ENCODE results near the gene HCRTR1.
"Not testable (repeated sequence)": the region's sequence is repeated elsewhere in the genome, so short reads cannot be mapped to it uniquely, and the experiment has no call there.

Gene HCRTR1

DNA sequence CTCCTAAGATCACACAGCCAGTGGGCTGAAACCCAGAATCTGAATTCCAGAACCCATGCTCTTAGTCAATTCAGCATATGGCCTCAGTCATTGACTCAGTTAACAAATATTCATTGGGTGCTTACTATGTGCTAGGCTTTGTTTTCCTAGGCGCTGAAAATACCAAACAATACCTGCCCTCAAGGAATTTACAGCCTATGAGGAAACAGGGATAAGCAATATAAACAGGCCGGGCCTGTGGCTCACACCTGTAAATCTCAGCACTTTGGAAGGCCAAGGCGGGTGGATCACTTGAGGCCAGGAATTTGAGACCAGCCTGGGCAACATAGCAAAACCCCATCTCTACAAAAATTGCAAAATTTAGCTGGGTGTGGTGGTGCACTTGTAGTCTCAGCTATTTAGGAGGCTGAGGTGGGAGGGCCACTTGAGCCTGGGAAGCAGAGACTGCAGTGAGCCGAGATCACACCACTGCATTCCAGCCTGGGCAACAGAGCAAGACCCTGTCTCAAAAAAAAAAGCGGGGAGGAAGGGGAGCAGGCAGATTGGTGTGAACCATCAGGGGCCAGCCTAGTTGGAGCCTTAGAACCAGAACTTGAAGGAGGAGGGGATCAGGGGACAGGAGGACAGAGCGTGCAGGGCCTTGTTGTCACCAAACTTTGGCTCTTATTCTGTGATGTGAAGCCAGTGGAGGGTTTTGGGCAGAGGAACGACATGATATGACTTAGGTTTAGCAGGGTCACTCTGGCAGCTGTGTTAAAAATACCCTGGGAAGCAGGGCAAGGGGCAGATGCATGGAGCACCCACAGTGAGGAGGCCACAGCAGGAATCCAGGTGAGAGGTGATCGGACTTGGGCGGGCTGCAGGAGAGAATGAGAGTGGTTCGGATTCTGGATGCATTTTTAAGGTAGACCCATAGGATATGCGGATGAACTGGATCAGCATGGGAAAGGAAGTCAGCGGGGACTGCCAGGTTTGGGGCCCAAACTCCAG lies 35.4 kb upstream of the HCRTR1 start:
- DNase-seq (ENCODE audit: low read depth in 2 of 2, low spot score in 1 of 2): no peak

DNA sequence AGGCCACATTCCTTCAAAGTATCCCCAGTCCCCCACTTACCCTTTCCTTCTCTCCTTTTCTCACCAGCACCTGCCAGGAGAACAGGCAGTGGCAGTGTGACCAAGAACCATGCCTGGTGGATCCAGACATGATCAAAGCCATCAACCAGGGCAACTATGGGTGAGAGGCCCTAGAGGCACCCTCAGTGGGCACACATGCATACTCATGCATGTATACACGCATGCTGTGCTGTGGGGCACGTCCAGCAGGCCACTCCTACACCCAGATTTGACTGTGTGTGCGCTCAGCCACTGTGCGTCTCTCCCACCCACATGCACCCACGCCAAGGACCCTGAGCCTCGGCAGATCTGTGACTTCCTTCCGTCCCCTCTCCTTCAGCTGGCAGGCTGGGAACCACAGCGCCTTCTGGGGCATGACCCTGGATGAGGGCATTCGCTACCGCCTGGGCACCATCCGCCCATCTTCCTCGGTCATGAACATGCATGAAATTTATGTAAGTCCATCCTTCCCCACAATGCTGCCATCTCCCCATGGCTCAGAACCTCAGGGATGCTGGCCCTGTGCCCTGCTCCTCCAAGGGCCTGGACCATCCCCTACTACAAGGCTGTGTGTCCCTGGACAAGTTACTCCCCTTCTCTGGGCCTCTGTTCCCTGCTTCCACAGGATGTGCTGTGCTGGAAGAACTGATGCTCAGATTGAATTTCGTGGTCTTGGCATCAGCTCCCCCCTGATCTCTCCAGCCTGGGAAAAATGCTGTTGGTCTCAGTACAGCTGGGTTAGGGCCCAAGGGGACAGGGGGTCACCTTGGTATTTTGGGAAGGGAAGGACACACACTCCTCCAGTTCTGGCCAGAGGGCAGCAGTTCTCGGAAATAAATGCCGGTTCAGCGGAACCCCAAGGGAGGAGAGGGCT lies 34.2 kb upstream of the HCRTR1 start:
- no peak for DNase-seq (ENCODE audit: low read depth in 2 of 2, low spot score in 1 of 2)

DNA sequence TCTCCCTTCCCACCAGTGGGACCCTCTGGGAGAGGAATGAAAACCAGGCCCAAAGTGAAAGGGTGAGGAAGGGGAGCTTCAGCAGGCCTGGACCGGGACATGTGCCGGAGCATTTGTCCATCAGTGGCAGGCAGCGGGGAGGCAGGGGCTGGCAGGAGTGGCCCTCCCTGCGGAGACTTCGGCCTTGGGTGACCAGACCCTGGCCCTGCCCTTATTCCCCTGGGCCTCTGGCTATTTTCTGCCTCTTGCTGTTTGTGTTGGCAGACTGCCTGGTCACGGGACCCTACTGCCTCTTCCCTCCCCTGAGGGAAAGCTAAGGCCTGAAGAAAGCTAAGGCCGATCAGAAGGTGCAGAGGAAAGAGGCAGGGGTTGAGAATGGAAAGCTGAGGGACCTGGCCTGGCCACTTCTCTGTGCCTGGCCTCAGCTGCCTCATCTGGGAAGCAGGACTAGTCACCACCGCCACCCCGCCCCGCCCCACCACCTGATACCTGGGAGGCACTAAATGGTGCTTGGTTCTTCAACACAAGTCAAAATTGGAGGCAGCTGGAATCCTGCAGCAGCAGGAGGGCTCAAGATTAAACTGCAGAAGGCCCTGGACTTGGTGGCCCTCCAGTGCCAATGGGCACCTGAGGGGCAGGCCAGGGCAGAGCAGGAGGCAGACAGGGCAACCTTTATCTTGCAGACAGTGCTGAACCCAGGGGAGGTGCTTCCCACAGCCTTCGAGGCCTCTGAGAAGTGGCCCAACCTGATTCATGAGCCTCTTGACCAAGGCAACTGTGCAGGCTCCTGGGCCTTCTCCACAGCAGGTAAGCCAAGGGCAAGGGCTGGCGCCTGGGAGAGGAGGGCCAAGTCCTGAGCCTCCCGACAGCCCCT lies 33.3 kb upstream of the HCRTR1 start:
- no peak for DNase-seq (ENCODE audit: low read depth in 2 of 2, low spot score in 1 of 2)

DNA sequence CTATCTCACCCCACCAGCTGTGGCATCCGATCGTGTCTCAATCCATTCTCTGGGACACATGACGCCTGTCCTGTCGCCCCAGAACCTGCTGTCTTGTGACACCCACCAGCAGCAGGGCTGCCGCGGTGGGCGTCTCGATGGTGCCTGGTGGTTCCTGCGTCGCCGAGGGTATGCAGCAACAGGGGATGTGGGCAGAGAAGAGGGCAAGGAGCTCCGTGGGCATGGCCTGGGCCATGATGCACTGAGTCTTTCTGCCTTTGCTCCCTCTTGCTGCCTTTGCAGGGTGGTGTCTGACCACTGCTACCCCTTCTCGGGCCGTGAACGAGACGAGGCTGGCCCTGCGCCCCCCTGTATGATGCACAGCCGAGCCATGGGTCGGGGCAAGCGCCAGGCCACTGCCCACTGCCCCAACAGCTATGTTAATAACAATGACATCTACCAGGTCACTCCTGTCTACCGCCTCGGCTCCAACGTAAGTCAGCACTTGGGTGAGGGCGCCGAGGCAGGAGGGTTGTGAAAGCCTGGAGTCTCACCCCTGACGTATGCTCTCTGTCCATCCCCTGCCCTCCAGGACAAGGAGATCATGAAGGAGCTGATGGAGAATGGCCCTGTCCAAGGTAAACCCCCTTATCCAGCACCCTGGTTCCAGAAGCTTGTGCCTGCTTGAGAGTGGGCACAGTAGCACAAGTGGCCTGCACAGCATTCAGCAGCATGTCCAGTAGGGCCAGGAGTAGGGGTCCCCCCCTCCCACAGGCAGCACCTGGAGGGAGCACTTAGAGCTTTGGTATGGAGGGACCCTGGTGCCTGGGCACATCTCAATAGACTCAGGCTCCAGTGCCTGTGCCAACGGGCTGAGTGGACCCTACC lies 32.4 kb upstream of the HCRTR1 start:
- DNase-seq (ENCODE audit: low read depth in 2 of 2, low spot score in 1 of 2): no peak

DNA sequence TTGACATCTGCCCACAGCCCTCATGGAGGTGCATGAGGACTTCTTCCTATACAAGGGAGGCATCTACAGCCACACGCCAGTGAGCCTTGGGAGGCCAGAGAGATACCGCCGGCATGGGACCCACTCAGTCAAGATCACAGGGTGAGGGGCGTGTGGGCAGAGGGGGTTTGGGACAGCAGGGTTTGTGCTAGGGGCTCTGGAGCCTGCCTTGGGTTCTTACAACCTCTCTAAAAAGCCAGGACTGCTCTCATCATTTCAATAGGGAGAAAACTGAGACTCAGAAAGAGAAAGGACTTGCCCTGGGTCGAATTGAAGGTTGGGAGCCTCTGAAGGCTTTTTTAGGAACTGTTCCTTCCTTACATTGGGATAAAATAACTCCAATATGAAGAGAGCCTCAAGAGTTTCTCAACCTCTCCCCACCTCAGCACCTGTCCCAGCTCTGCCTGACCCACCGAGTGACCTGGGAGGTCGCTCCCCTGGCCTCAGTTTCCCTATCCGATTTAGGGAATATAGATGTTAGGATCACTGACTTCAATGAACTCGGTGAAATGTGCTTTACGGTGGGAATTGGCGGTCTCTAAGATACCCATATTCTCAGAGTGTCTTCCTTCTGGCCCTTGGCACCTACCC lies 31.6 kb upstream of the HCRTR1 start:
- DNase-seq (ENCODE audit: low read depth in 2 of 2, low spot score in 1 of 2): no peak

DNA sequence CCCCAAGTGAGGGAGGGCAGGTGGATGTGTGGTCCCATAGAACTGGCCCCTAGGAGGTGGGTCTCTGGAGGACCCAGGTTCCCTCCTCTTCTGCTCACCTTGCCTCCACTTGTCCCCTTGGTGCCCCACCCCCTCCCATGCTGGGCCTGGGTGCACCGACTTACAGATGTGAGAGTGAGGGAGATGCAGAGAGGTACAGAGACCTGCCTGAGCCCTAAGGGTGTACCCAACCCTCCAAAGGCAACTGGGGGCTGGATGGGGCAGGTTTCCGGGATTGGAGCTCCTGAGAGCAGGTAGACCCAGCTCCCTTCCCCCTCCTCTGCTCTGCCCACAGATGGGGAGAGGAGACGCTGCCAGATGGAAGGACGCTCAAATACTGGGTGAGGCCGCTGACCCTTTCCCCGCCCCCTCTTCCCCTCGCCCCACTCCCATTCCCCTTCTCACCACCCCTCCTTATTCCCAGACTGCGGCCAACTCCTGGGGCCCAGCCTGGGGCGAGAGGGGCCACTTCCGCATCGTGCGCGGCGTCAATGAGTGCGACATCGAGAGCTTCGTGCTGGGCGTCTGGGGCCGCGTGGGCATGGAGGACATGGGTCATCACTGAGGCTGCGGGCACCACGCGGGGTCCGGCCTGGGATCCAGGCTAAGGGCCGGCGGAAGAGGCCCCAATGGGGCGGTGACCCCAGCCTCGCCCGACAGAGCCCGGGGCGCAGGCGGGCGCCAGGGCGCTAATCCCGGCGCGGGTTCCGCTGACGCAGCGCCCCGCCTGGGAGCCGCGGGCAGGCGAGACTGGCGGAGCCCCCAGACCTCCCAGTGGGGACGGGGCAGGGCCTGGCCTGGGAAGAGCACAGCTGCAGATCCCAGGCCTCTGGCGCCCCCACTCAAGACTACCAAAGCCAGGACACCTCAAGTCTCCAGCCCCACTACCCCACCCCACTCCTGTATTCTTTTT lies 30.8 kb upstream of the HCRTR1 start:
- DNase-seq (ENCODE audit: low read depth in 2 of 2, low spot score in 1 of 2): no peak

DNA sequence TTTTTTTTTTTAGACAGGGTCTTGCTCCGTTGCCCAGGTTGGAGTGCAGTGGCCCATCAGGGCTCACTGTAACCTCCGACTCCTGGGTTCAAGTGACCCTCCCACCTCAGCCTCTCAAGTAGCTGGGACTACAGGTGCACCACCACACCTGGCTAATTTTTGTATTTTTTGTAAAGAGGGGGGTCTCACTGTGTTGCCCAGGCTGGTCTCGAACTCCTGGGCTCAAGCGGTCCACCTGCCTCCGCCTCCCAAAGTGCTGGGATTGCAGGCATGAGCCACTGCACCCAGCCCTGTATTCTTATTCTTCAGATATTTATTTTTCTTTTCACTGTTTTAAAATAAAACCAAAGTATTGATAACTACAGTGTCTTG lies 30.2 kb upstream of the HCRTR1 start:
- DNase-seq (ENCODE audit: low read depth in 2 of 2, low spot score in 1 of 2): not testable (repeated sequence)

DNA sequence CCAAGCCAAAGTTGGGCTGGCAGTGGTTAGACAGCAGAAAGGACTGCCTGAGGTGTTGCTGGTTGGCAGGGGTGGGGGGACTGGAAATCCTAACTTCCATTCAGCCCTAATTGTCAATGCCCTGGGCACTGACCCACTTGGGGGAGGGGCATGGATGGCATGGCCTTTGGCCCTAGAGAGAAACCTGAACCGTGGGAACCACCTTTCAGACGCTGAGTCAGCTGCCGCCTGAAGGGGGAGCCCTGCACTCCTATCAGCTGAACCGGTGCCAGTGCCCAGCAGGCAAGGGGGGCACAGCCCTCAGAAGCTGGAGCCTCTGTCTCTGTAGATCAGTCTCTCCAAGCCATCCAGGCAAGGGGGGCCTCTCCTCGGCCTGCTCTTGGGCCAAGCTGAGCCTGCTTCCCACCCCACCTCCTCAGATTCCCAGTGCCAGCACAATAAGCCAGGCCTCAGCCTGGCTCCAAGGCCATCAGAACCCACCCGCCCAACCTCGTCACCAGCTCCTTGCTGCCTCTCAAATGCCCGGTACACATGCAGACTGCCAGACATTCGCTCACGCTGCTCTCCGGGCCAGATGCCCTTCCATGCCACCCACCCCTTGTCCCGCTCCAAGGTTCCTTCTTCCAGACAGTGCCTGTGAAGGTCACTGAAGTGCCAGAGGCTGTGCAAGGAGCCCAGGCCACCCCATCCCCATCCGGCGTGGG lies 29.6 kb upstream of the HCRTR1 start:
- DNase-seq (ENCODE audit: low read depth in 2 of 2, low spot score in 1 of 2): peak in 1 of 2 donors; percentile 9

DNA sequence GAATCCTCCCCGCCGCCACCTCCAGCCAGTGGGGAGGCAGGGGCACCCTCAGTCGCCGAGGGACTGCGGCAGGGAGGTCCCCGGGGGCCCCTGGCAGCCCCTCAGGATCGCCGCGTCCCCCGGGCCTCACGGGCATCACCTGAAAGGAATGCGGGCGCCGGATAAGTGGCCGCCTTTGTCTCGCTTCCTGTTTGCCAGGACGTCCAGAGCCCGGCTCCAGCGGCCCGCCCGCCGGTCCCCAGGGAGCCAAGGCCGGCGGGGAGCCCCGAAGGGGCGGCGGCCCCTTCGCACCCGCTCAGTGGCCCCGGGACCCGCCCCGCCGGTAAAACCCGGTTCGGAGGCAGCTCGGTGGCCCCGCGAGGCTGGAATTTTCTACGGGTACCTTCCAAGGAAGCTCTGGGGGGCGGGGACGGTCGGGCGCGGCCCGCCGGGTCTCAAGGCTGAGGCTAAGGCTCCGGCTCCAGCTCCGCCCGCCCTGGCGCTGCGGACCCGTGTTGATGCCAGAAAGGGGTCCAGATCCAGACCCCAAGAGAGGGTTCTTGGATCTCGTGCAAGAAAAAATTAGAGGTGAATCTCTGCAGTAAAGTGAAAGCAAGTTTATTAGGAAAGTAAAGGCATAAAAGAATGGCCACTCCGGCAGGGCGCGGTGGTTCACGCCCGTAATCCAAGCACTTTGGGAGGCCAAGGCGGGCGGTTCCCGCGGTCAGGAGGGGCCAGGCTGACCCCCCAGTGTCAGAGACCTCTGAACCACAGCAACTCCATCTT lies 28.6 kb upstream of the HCRTR1 start:
- no peak for DNase-seq (ENCODE audit: low read depth in 2 of 2, low spot score in 1 of 2)

DNA sequence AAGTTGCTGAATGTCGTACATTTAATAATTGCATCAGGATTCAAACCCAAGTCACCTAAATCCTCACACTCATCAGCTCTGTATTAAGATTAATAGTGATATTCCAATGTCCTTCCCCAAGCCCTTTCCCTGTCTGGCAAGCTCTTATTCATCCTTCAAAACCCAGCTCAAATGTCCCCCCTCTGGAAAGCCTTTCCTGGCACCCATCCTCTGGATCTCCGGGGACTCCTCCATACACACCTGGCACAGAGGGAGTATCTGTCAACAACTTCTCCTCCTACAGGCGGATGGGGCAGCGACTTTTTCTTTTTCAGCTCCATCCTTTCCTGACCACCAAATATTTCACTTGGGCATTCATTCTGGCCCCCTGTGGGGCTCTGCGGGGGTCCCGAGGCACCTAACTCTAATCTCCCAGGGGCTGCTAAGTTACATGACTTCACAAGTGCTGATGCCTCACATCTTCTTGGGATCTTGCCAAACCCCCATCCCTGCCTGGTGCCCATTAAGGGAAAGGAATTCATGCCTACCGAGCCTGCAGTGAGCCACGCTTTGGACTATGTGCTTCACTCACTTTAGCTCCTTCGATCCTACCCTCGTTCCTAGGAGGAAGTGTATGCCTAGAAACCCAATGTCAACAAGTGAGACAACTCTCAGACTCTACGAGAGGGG lies 25.9 kb upstream of the HCRTR1 start:
- no peak for DNase-seq (ENCODE audit: low read depth in 2 of 2, low spot score in 1 of 2)

DNA sequence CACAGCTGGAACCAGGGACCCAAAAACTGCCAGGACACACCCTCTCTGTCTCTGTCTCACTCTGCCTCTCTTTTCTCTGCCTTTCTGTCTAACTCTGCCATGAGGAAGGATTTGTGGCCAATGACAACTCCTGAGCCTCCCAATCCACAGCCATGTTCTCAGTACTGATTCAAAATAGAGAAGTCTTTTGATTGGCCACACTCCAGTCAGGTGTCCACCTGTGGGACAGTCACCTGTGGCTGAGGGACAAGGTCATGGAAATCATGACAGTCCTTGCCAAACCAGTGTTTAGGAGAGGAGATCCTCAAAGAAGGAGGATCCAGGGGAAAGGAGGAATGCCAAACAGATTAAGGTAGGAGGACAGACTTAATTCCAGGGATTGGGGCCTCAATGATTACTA lies 25.4 kb upstream of the HCRTR1 start:
- DNase-seq (ENCODE audit: low read depth in 2 of 2, low spot score in 1 of 2): no peak

DNA sequence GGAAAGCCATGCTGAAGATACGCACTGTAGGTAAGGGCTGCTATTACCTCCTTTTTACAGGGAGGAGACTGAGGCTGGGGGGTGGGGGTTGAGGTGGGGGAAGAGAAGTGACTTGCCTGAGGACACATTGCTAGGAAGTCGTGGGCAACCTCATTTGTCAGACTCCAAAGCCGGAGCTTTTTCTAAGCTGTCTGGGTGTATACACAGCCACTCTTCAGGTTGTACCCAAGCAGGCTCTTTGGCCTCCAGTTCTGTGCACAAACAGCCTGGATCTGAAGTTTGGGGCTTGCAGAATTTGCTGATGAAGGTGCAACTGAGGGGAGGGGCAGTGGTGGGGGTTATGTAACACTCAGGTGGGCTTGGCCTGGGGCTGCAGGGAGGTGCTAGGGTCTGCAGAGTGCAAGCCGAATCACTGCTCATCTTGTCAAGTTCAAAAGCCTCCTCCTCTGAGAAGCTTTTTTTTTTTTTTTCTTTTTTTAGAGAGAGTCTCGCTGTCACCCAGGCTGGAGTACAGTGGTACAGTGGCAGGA lies 24.3 kb upstream of the HCRTR1 start:
- DNase-seq (ENCODE audit: low read depth in 2 of 2, low spot score in 1 of 2): no peak

DNA sequence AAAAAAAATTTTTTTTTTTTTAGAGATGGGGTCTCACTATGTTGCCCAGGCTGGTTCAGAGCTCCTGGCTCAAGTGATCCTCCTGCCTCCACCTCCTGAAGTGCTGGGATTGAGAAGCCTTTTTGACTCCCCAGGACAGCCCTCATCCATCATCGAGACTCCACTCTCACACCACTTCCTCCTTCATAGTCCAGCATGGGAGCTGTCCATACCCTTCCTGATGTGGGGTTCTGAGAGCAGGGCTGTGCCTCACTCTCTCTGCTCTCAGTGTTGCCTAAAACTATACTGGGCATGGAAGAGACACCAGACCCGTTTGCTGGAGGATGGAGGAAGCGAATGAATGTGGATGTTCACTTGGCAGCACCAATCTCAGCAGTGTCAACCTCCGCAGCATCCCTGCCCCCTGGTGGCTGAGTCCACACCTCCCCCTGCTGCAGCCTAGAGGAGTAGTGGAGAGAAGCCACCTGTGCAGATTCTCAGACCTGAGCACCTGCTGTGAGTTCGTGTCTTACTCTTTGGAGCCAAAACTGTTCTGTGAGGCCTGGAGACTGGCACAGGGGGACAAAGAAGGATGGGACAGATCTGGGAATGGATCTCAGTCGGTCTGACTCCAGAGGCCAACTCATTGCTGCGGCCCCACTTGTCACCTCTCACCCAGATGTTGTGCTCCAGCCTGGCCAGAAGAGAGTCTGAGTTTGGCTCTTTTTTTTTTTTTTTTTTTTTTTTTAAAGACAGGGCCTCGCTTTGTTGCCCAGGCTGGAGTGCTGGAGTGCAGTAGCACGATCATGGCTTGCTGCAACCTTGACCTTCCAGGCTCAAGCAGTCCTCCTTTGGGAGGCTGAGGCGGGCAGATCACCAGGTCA lies 23.5 kb upstream of the HCRTR1 start:
- DNase-seq (ENCODE audit: low read depth in 2 of 2, low spot score in 1 of 2): peak; percentile 25 to 29

DNA sequence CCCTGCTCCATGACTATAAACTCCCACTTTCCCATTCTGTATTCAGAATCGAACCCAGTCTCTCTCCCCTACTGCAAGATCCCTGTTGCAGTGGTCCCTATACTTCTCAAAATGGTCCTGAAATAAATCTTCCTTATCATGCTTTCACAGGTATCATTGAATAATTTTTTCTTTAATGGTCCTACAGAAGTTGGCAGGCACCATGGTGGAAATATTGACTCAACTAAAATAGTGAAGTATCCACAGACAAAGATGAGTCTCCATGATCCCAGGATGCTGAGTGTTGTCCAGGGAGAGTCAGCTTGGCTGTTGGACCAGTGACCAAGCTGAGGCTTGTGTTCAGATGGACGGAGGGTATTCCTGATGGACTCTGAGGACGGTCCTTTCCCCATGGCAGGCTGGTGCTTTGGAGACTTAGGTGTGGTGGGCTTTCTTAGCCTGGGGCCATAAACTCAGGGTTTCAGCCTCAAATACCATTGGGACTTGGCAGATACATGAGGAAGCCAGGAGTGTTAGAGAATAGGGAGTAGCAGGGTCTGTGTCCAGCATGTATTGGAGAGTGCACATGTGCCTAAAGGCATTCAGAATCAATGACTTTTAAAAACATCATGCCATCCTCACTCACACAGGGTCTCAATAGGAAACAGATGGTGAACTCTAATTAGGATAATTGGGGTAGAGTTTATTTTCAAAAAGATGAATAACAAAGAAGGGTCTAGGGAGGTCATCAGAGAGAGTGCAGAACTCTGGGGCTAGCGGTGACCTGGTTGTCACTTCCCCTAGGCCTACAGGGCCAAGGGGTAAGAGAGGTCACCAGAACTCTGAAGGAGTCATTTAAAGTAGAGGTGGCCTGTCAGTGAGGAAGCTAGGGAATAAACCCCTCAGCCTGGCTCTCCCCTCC lies 21.4 kb upstream of the HCRTR1 start:
- no peak for DNase-seq (ENCODE audit: low read depth in 2 of 2, low spot score in 1 of 2)
